H9 (cell line): Measurements from ENCODE around the gene PHF12. TPM values are rescaled to one million over a fixed set of nuclear protein-coding genes. Genes with fewer than 3 reads are reported as not detected.

Experiments used
- DNase-seq: peaks from one replicate; pipeline ENCODE4 v3.0.0-alpha.2; 2017
- H2AFZ ChIP-seq: one replicate; pipeline ENCODE4 v1.6.1; 2013; ENCODE audit warnings: mild to moderate bottlenecking, low read length, control low read depth, moderate library complexity
- H2AK5ac ChIP-seq: 2 replicates; pipeline ENCODE4 v1.6.1; 2013; ENCODE audit warnings: low read length, control low read depth, mixed read lengths; ENCODE audit not compliant: insufficient read length
- H2BK120ac ChIP-seq: one replicate; pipeline ENCODE4 v1.6.1; 2013; ENCODE audit warnings: low read depth, mild to moderate bottlenecking, low read length, control low read depth, inconsistent platforms; ENCODE audit not compliant: poor library complexity, severe bottlenecking
- H2BK12ac ChIP-seq: 2 replicates; pipeline ENCODE4 v1.6.1; 2013; ENCODE audit warnings: low read length, control low read depth, mixed read lengths, low read depth; ENCODE audit not compliant: insufficient read length
- H2BK15ac ChIP-seq: 2 replicates; pipeline ENCODE4 v1.6.1; 2013; ENCODE audit warnings: low read depth, low read length, control low read depth
- H2BK20ac ChIP-seq: one replicate; pipeline ENCODE4 v1.6.1; 2013; ENCODE audit warnings: low read depth, mild to moderate bottlenecking, low read length, control low read depth, inconsistent platforms; ENCODE audit not compliant: poor library complexity, severe bottlenecking
- H2BK5ac ChIP-seq: 2 replicates; pipeline ENCODE4 v1.6.1; 2013; ENCODE audit warnings: low read length, control low read depth, mixed read lengths; ENCODE audit not compliant: insufficient read length
- H3K14ac ChIP-seq: 2 replicates; pipeline ENCODE4 v1.6.1; 2013; ENCODE audit warnings: low read length, control low read depth; ENCODE audit not compliant: insufficient read depth
- H3K18ac ChIP-seq: 2 replicates; pipeline ENCODE4 v1.6.1; 2013; ENCODE audit warnings: low read depth, mild to moderate bottlenecking, mixed read lengths, low read length, control low read depth; ENCODE audit not compliant: insufficient read length
- H3K23ac ChIP-seq: 2 replicates; pipeline ENCODE4 v1.6.1; 2013; ENCODE audit warnings: low read length, control low read depth, mixed read lengths, low read depth; ENCODE audit not compliant: insufficient read length
- H3K23me2 ChIP-seq: 2 replicates; pipeline ENCODE4 v1.6.1; 2013; ENCODE audit warnings: low read depth, mild to moderate bottlenecking, mixed read lengths, low read length, control low read depth; ENCODE audit not compliant: insufficient read length, poor library complexity, severe bottlenecking
- H3K27ac ChIP-seq: 2 replicates; pipeline ENCODE4 v1.5.1; 2013; ENCODE audit warnings: low read length, control low read depth, mixed read lengths, low read depth; ENCODE audit not compliant: insufficient read length
- H3K27me3 ChIP-seq: 2 replicates; pipeline ENCODE4 v1.6.1; 2013; ENCODE audit warnings: low read length, control low read depth, inconsistent platforms; ENCODE audit not compliant: insufficient read depth
- H3K4ac ChIP-seq: 2 replicates; pipeline ENCODE4 v1.6.1; 2013; ENCODE audit warnings: low read depth, mild to moderate bottlenecking, control low read depth, inconsistent platforms, low read length, moderate library complexity
- H3K4me1 ChIP-seq: 2 replicates; pipeline ENCODE4 v1.6.1; 2013; ENCODE audit warnings: low read length, control low read depth, inconsistent platforms; ENCODE audit not compliant: insufficient read depth
- H3K4me2 ChIP-seq: 2 replicates; pipeline ENCODE4 v1.6.1; 2013; ENCODE audit warnings: low read length, control low read depth, mixed read lengths; ENCODE audit not compliant: insufficient read length, insufficient read depth
- H3K56ac ChIP-seq: 2 replicates; pipeline ENCODE4 v1.6.1; 2013; ENCODE audit warnings: low read depth, mild to moderate bottlenecking, mixed read lengths, low read length, control low read depth; ENCODE audit not compliant: insufficient read length
- H3K79me1 ChIP-seq: 2 replicates; pipeline ENCODE4 v1.6.1; 2013; ENCODE audit warnings: low read depth, mild to moderate bottlenecking, moderate library complexity, low read length, control low read depth, inconsistent platforms; ENCODE audit not compliant: insufficient read depth, poor library complexity, severe bottlenecking
- H3K79me2 ChIP-seq: 2 replicates; pipeline ENCODE4 v1.6.1; 2013; ENCODE audit warnings: low read length, control low read depth, inconsistent platforms; ENCODE audit not compliant: insufficient read depth
- H3K9ac ChIP-seq: 2 replicates; pipeline ENCODE4 v1.6.1; 2013; ENCODE audit warnings: low read length, control low read depth, mixed read lengths; ENCODE audit not compliant: insufficient read length; ENCODE audit errors: extremely low read depth
- H3K9me3 ChIP-seq: one replicate; pipeline ENCODE4 v1.6.1; 2013; ENCODE audit warnings: low read depth, low read length, inconsistent platforms; ENCODE audit not compliant: control insufficient read depth
- H3T11ph ChIP-seq: one replicate; pipeline ENCODE4 v1.6.1; 2013; ENCODE audit warnings: mild to moderate bottlenecking, low read length, control low read depth, inconsistent platforms
- H4K20me1 ChIP-seq: one replicate; pipeline ENCODE4 v1.6.1; 2013; ENCODE audit not compliant: control insufficient read depth, insufficient read length, insufficient read depth
- H4K5ac ChIP-seq: 2 replicates; pipeline ENCODE4 v1.6.1; 2013; ENCODE audit warnings: low read depth, mild to moderate bottlenecking, mixed read lengths, low read length, control low read depth; ENCODE audit not compliant: insufficient read length
- H4K8ac ChIP-seq: replicated peaks from 2 replicates; pipeline ENCODE4 v1.6.1; 2013; ENCODE audit warnings: low read length, control low read depth, mixed read lengths, low read depth; ENCODE audit not compliant: insufficient read length
- H4K91ac ChIP-seq: 2 replicates; pipeline ENCODE4 v1.6.1; 2013; ENCODE audit warnings: low read depth, mild to moderate bottlenecking, moderate library complexity, mixed read lengths, low read length, control low read depth; ENCODE audit not compliant: insufficient read length
- H3K27ac Mint-ChIP-seq, 3 experiments: 2 replicates in 2 of 3; 3 replicates in 1 of 3; pipeline ENCODE4 v1.8.0; 2020 to 2021; ENCODE audit warnings: mixed read lengths in 3 of 3, mild to moderate bottlenecking in 1 of 3, moderate library complexity in 1 of 3
- H3K27me3 Mint-ChIP-seq: 2 replicates; pipeline ENCODE4 v1.8.0; 2021; ENCODE audit warnings: low read depth, mild to moderate bottlenecking, moderate library complexity, mixed read lengths
- H3K36me3 Mint-ChIP-seq, 3 experiments: 2 replicates in 2 of 3; 3 replicates in 1 of 3; pipeline ENCODE4 v1.8.0; 2020 to 2021; ENCODE audit warnings: low read depth in 3 of 3, mixed read lengths in 3 of 3; ENCODE audit not compliant: insufficient read depth in 1 of 3
- H3K4me1 Mint-ChIP-seq, 2 experiments: 2 replicates each; pipeline ENCODE4 v1.8.0; 2020; ENCODE audit warnings: mixed read lengths in 2 of 2
- H3K4me3 Mint-ChIP-seq, 2 experiments: 2 replicates in 1 of 2; 3 replicates in 1 of 2; pipeline ENCODE4 v1.8.0; 2020 to 2021; ENCODE audit warnings: mild to moderate bottlenecking in 2 of 2, mixed read lengths in 2 of 2, moderate library complexity in 1 of 2
- H3K9me3 Mint-ChIP-seq, 2 experiments: 2 replicates in 1 of 2; 3 replicates in 1 of 2; pipeline ENCODE4 v1.8.0; 2020; ENCODE audit warnings: mild to moderate bottlenecking in 2 of 2, mixed read lengths in 2 of 2, moderate library complexity in 1 of 2
- WGBS: extraction: QIAGEN DNeasy Blood & Tissue Kit; methylation state at CpG from one replicate; pipeline ENCODE4 v1.1.7; 2013; ENCODE audit warnings: missing lambda C conversion rate, low lambda C conversion rate, mixed read lengths; ENCODE audit not compliant: insufficient read length; ENCODE audit errors: extremely low coverage; 5-methylcytosine and 5-hydroxymethylcytosine counted together
- total RNA-seq: library from RNA; stranded (reverse); gene quantifications from 2 replicates; pipeline ENCODE4 v1.2.1, GENCODE V29; 2021
- TF ChIP-seq, protein P1 (sequence below): fragments of 200-600 bp; sonication (generic); conservative IDR thresholded peaks from 3 replicates; pipeline ENCODE4 v1.8.0; 2021; ENCODE audit warnings: antibody characterized with exemption, mild to moderate bottlenecking

Gene PHF12
- total RNA-seq, 1 experiment from 2014 or later: 62.1 TPM

DNA sequence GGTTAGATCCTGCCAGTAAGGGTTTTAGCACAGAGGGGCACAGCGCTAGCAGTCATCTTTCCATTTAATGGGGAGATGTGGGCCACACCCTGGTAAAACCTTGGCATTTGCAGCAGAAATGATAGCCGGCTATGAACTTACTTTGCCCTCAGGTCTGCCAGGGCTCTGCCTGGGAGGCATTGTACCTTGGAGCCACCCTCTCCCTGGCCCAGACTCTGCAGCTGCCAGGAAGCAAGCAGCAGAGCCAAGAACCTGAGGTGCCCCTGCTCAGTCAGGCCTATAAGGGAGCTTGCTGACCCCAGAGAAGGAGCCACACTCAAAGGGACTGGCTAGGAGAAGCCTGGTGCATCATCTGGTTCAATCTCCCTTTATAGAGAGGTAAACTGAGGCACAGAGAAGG lies 23.7 kb upstream of the PHF12 start:
- Histone ChIP-seq H3K4me2 (no peak overlapping the region), H3K23ac (no peak overlapping the region), H4K91ac (no peak overlapping the region), H2BK12ac (no peak overlapping the region), H3K9ac (no peak overlapping the region), H2BK120ac (no peak overlapping the region), H3K4ac (no peak overlapping the region), H3K14ac (no peak overlapping the region), H3K23me2 (no peaks in the 10 kb centered on the region), H3K4me1 (no peaks in the 10 kb centered on the region), H2BK15ac (no peak overlapping the region), H2AK5ac (no peak overlapping the region), H3K56ac (no peak overlapping the region), H2AFZ (no peak overlapping the region), H3K79me1 (no peaks in the 10 kb centered on the region), H3K27me3 (no peaks in the 10 kb centered on the region), H3K79me2 (no peaks in the 10 kb centered on the region), H4K5ac (no peak overlapping the region), H4K20me1 (no peaks in the 10 kb centered on the region), H2BK5ac (no peak overlapping the region), H3T11ph (no peak overlapping the region), H4K8ac (no peak overlapping the region), H2BK20ac (no peak overlapping the region), H3K18ac (no peak overlapping the region), H3K9me3 (no peaks in the 10 kb centered on the region), H3K27ac (no peak overlapping the region)
- H3K27me3 Mint-ChIP-seq: peaks cover 15% of the 10 kb centered on the region
- DNase-seq: no peak
- no peak overlapping the region; a peak in 1 of 7 replicates for H3K27ac Mint-ChIP-seq
- TF ChIP-seq, protein P1, sequence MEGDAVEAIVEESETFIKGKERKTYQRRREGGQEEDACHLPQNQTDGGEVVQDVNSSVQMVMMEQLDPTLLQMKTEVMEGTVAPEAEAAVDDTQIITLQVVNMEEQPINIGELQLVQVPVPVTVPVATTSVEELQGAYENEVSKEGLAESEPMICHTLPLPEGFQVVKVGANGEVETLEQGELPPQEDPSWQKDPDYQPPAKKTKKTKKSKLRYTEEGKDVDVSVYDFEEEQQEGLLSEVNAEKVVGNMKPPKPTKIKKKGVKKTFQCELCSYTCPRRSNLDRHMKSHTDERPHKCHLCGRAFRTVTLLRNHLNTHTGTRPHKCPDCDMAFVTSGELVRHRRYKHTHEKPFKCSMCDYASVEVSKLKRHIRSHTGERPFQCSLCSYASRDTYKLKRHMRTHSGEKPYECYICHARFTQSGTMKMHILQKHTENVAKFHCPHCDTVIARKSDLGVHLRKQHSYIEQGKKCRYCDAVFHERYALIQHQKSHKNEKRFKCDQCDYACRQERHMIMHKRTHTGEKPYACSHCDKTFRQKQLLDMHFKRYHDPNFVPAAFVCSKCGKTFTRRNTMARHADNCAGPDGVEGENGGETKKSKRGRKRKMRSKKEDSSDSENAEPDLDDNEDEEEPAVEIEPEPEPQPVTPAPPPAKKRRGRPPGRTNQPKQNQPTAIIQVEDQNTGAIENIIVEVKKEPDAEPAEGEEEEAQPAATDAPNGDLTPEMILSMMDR: no peak
- H3K9me3 Mint-ChIP-seq: no peaks in the 10 kb centered on the region
- WGBS: no CpG with 5 or more reads among the region's 2 CpGs
- no peak overlapping the region for H3K4me3 Mint-ChIP-seq
- peaks cover 23 to 28% of the 10 kb centered on the region in 2 experiments for H3K4me1 Mint-ChIP-seq
- no peaks in the 10 kb centered on the region; a peak in 1 of 7 replicates for H3K36me3 Mint-ChIP-seq
